Superior temporal gyrus (tissue), 1 donor: ENCODE measurements around the gene PCDHGB6.
"Not testable (repeated sequence)": the region's sequence is repeated elsewhere in the genome, so short reads cannot be mapped to it uniquely, and the experiment has no call there.

Experiments
- DNase-seq: peaks from one replicate; pipeline ENCODE4 v3.0.0-alpha.2; 2016; ENCODE audit errors: extremely low spot score

The PCDHGB6 gene

GRCh38 chr5:141419074-141419880 lies 11.5 kb downstream of the PCDHGB6 start:
- no peak for DNase-seq

- DNase-seq = peak; percentile 16
These were observed 13.2 kb downstream of the PCDHGB6 start, which contains the start of gene PCDHGA11 for GRCh38 chr5:141420855-141421488. Gene PCDHGA11, plus strand, starts transcription at chr5:141421051. Its CDS starts 177 bp downstream, at chr5:141421228.

- DNase-seq = no peak
These were observed 13.7 kb downstream of the PCDHGB6 start for GRCh38 chr5:141421489-141421855.

GRCh38 chr5:141422742-141423291 lies 15.0 kb downstream of the PCDHGB6 start:
- no peak for DNase-seq

GRCh38 chr5:141427783-141428426 lies 20.1 kb downstream of the PCDHGB6 start:
- DNase-seq = no peak

GRCh38 chr5:141430332-141431113 lies 22.7 kb downstream of the PCDHGB6 start, which contains the start of gene PCDHGA12:
Gene PCDHGA12, plus strand, starts transcription at chr5:141430507. Its CDS starts 253 bp downstream, at chr5:141430760.
- DNase-seq = peak; percentile 20

- DNase-seq = no peak
These were observed 23.5 kb downstream of the PCDHGB6 start for GRCh38 chr5:141431286-141431685.

GRCh38 chr5:141432308-141432707 lies 24.5 kb downstream of the PCDHGB6 start:
- not testable (repeated sequence) for DNase-seq

- not testable (repeated sequence) for DNase-seq
These were observed 24.9 kb downstream of the PCDHGB6 start for GRCh38 chr5:141432726-141433125.

GRCh38 chr5:141434006-141434405 lies 26.2 kb downstream of the PCDHGB6 start:
- DNase-seq = no peak

- no peak for DNase-seq
These were observed 29.4 kb downstream of the PCDHGB6 start for GRCh38 chr5:141437221-141437620.

- DNase-seq = no peak
These were observed 31.8 kb downstream of the PCDHGB6 start for GRCh38 chr5:141439411-141440141.

- DNase-seq = no peak
These were observed 32.5 kb downstream of the PCDHGB6 start for GRCh38 chr5:141440341-141440740.

- no peak for DNase-seq
These were observed 33.9 kb downstream of the PCDHGB6 start for GRCh38 chr5:141441571-141442170.
